Mesenchymal stem cell (in vitro differentiated cells and primary cell): ENCODE data around the gene GPC2.

Experiments used
- DNase-seq: peaks from one replicate; pipeline ENCODE4 v3.0.0-alpha.2; 2013
- H2AFZ ChIP-seq: one replicate; pipeline ENCODE4 v1.6.1; 2013; ENCODE audit warnings: low read depth, mild to moderate bottlenecking, control low read depth, inconsistent platforms, low read length, moderate library complexity
- H2AK5ac ChIP-seq: 2 replicates; pipeline ENCODE4 v1.6.1; 2013; ENCODE audit warnings: low read length, moderate library complexity, mild to moderate bottlenecking, inconsistent platforms; ENCODE audit not compliant: severe bottlenecking
- H2BK120ac ChIP-seq: one replicate; pipeline ENCODE4 v1.6.1; 2013; ENCODE audit warnings: low read depth, mild to moderate bottlenecking, inconsistent platforms, low read length, moderate library complexity
- H2BK12ac ChIP-seq, 2 experiments: one replicate each; pipeline ENCODE4 v1.6.1; 2013; ENCODE audit warnings: inconsistent platforms in 2 of 2, low read length in 2 of 2, mild to moderate bottlenecking in 2 of 2, moderate library complexity in 2 of 2, control low read depth in 1 of 2
- H2BK15ac ChIP-seq: one replicate; pipeline ENCODE4 v1.6.1; 2013; ENCODE audit warnings: mild to moderate bottlenecking, low read depth, inconsistent platforms; ENCODE audit not compliant: poor library complexity, severe bottlenecking
- H2BK5ac ChIP-seq: 2 replicates; pipeline ENCODE4 v1.6.1; 2013; ENCODE audit warnings: low read depth, mild to moderate bottlenecking, low read length, control low read depth, inconsistent platforms; ENCODE audit not compliant: poor library complexity, severe bottlenecking
- H3K14ac ChIP-seq, 2 experiments: one replicate each; pipeline ENCODE4 v1.6.1; 2013; ENCODE audit warnings: inconsistent platforms in 2 of 2, low read length in 2 of 2, control low read depth in 1 of 2, mild to moderate bottlenecking in 1 of 2, moderate library complexity in 1 of 2
- H3K18ac ChIP-seq, 2 experiments: one replicate each; pipeline ENCODE4 v1.6.1; 2013; ENCODE audit warnings: inconsistent platforms in 2 of 2, low read length in 2 of 2, control low read depth in 1 of 2, low read depth in 1 of 2, mild to moderate bottlenecking in 1 of 2
- H3K23ac ChIP-seq, 2 experiments: one replicate each; pipeline ENCODE4 v1.6.1; 2013; ENCODE audit warnings: inconsistent platforms in 2 of 2, low read length in 2 of 2, mild to moderate bottlenecking in 2 of 2, moderate library complexity in 2 of 2, control low read depth in 1 of 2
- H3K27ac ChIP-seq: 2 replicates; pipeline ENCODE4 v1.5.1; 2013; ENCODE audit warnings: mild to moderate bottlenecking, moderate library complexity, low read length, control low read depth, inconsistent platforms; ENCODE audit not compliant: poor library complexity, severe bottlenecking
- H3K27me3 ChIP-seq, 2 experiments: 2 replicates each; pipeline versions ENCODE4 v1.6.1 to v1.7.0; 2013; ENCODE audit warnings: low read length in 2 of 2, mild to moderate bottlenecking in 2 of 2, moderate library complexity in 2 of 2, control low read depth in 1 of 2, inconsistent platforms in 1 of 2; ENCODE audit not compliant: control insufficient read depth in 1 of 2, insufficient read depth in 1 of 2
- H3K36me3 ChIP-seq, 2 experiments: 2 replicates each; pipeline versions ENCODE4 v1.6.1 to v1.7.0; 2013; ENCODE audit warnings: low read length in 2 of 2, control low read depth in 1 of 2, inconsistent platforms in 1 of 2, low read depth in 1 of 2, mild to moderate bottlenecking in 1 of 2; ENCODE audit not compliant: insufficient read depth in 2 of 2, control insufficient read depth in 1 of 2
- H3K4ac ChIP-seq, 2 experiments: one replicate each; pipeline ENCODE4 v1.6.1; 2013; ENCODE audit warnings: inconsistent platforms in 2 of 2, low read length in 2 of 2, mild to moderate bottlenecking in 2 of 2, moderate library complexity in 2 of 2, control low read depth in 1 of 2, low read depth in 1 of 2
- H3K4me1 ChIP-seq: 2 replicates; pipeline ENCODE4 v1.6.1; 2013; ENCODE audit warnings: low read depth, low read length, control low read depth; ENCODE audit not compliant: control insufficient read depth, insufficient read depth
- H3K4me2 ChIP-seq: 2 replicates; pipeline ENCODE4 v1.6.1; 2013; ENCODE audit warnings: low read length, mild to moderate bottlenecking, inconsistent platforms; ENCODE audit not compliant: poor library complexity, severe bottlenecking
- H3K4me3 ChIP-seq, 2 experiments: 2 replicates each; pipeline versions ENCODE4 v1.5.1 to v1.7.0; 2013; ENCODE audit warnings: low read length in 2 of 2, mild to moderate bottlenecking in 2 of 2, control low read depth in 1 of 2, low read depth in 1 of 2; ENCODE audit not compliant: insufficient read depth in 1 of 2
- H3K79me1 ChIP-seq: replicated peaks from 2 replicates; pipeline ENCODE4 v1.6.1; 2013; ENCODE audit warnings: mild to moderate bottlenecking, control low read depth, low read length, inconsistent platforms; ENCODE audit not compliant: poor library complexity, severe bottlenecking
- H3K9ac ChIP-seq: 2 replicates; pipeline ENCODE4 v1.7.0; 2013; ENCODE audit warnings: mild to moderate bottlenecking, low read length, moderate library complexity
- H3K9me3 ChIP-seq: 2 replicates; pipeline ENCODE4 v1.7.0; 2013; ENCODE audit warnings: mild to moderate bottlenecking, low read length; ENCODE audit not compliant: control insufficient read depth
- H4K8ac ChIP-seq: one replicate; pipeline ENCODE4 v1.6.1; 2013; ENCODE audit warnings: inconsistent platforms, mild to moderate bottlenecking, low read length, moderate library complexity
- H4K91ac ChIP-seq: one replicate; pipeline ENCODE4 v1.6.1; 2013; ENCODE audit warnings: mild to moderate bottlenecking, low read length, inconsistent platforms
- WGBS: methylation state at CpG from one replicate; pipeline ENCODE4 v1.1.7; 2013; ENCODE audit warnings: mixed read lengths; 5-methylcytosine and 5-hydroxymethylcytosine counted together

GPC2 gene

GRCh38 chr7:100222445-100223132 lies 45.4 kb upstream of the GPC2 start:
- Histone ChIP-seq H2BK5ac (no peak overlapping the region), H3K9me3 (no peaks in the 10 kb centered on the region), H4K91ac (no peak overlapping the region), H3K23ac (no peak overlapping the region), H4K8ac (no peak overlapping the region), H3K9ac (no peak overlapping the region), H2BK120ac (no peak overlapping the region), H3K36me3 (peaks cover 0 to 57% of the 10 kb centered on the region in 2 experiments), H3K27ac (no peak overlapping the region), H2AK5ac (no peak overlapping the region), H2BK15ac (no peak overlapping the region), H3K4me2 (no peak overlapping the region), H2AFZ (no peak overlapping the region), H3K4ac (no peak overlapping the region), H3K18ac (no peak overlapping the region), H3K27me3 (no peaks in the 10 kb centered on the region), H3K14ac (no peak overlapping the region), H3K4me3 (no peak overlapping the region), H2BK12ac (no peak overlapping the region), H3K4me1 (no peaks in the 10 kb centered on the region), H3K79me1 (peaks cover 2% of the 10 kb centered on the region)
- WGBS = 93% methylated on average over 11 of the region's 13 CpGs
- no peak for DNase-seq

- no peak overlapping the region for H3K14ac ChIP-seq
- H2BK15ac ChIP-seq = no peak overlapping the region
- H3K27me3 ChIP-seq = no peaks in the 10 kb centered on the region
- no peak overlapping the region for H3K4ac ChIP-seq
- H2AFZ ChIP-seq = no peak overlapping the region
- no peak overlapping the region for H3K18ac ChIP-seq
- H3K36me3 ChIP-seq = peaks cover 0 to 57% of the 10 kb centered on the region in 2 experiments
- H3K23ac ChIP-seq = no peak overlapping the region
- H2BK5ac ChIP-seq = no peak overlapping the region
- H2AK5ac ChIP-seq = no peak overlapping the region
- no peak overlapping the region for H3K27ac ChIP-seq
- H4K8ac ChIP-seq = no peak overlapping the region
- H2BK12ac ChIP-seq = no peak overlapping the region
- H3K4me3 ChIP-seq = no peak overlapping the region
- H4K91ac ChIP-seq = no peak overlapping the region
- no peak for DNase-seq
- no peaks in the 10 kb centered on the region for H3K9me3 ChIP-seq
- H3K9ac ChIP-seq = no peak overlapping the region
- H3K4me2 ChIP-seq = no peak overlapping the region
- peaks cover 2% of the 10 kb centered on the region for H3K79me1 ChIP-seq
- WGBS = 88% methylated on average over 14 of the region's 14 CpGs
- no peak overlapping the region for H2BK120ac ChIP-seq
- H3K4me1 ChIP-seq = no peaks in the 10 kb centered on the region
Observed at GRCh38 chr7:100221767-100222444, 44.7 kb upstream of the GPC2 start.

GRCh38 chr7:100221231-100221718 lies 44.1 kb upstream of the GPC2 start:
- Histone ChIP-seq H3K27ac (no peak overlapping the region), H3K4ac (no peak overlapping the region), H2BK120ac (no peak overlapping the region), H2BK5ac (no peak overlapping the region), H3K4me3 (no peak overlapping the region), H2AFZ (no peak overlapping the region), H3K23ac (no peak overlapping the region), H2BK12ac (no peak overlapping the region), H3K18ac (no peak overlapping the region), H2AK5ac (no peak overlapping the region), H3K36me3 (peaks cover 0 to 52% of the 10 kb centered on the region in 2 experiments), H3K14ac (no peak overlapping the region), H3K27me3 (no peaks in the 10 kb centered on the region), H4K91ac (no peak overlapping the region), H3K79me1 (peaks cover 2% of the 10 kb centered on the region), H3K9ac (no peak overlapping the region), H2BK15ac (no peak overlapping the region), H3K4me1 (no peaks in the 10 kb centered on the region), H3K9me3 (no peaks in the 10 kb centered on the region), H3K4me2 (no peak overlapping the region), H4K8ac (no peak overlapping the region)
- no peak for DNase-seq
- 85% methylated on average over 5 of the region's 5 CpGs for WGBS

DNA sequence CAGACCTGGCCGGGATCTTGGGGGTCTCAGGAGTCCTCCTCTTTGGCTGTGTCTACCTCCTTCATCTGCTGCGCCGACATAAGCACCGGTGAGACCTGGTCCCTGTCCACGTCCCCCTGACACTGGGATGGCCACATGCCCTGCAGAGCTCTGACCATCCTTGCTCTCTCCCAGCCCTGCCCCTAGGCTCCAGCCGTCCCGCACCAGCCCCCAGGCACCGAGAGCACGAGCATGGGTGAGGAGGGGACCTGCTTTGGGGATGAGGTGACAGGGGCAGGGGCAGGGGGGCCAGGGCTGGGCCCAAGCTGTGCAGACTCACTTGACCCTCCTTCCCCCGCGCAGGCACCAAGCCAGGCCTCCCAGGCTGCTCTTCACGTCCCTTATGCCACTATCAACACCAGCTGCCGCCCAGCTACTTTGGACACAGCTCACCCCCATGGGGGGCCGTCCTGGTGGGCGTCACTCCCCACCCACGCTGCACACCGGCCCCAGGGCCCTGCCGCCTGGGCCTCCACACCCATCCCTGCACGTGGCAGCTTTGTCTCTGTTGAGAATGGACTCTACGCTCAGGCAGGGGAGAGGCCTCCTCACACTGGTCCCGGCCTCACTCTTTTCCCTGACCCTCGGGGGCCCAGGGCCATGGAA lies 43.5 kb upstream of the GPC2 start:
- Histone ChIP-seq H3K79me1 (no peaks in the 10 kb centered on the region), H2BK5ac (no peak overlapping the region), H3K4me2 (no peak overlapping the region), H4K91ac (no peak overlapping the region), H3K9ac (no peak overlapping the region), H3K27me3 (no peaks in the 10 kb centered on the region), H3K14ac (no peak overlapping the region), H3K18ac (no peak overlapping the region), H2BK15ac (no peak overlapping the region), H3K23ac (no peak overlapping the region), H2AFZ (no peak overlapping the region), H2BK12ac (no peak overlapping the region), H2BK120ac (no peak overlapping the region), H3K4ac (no peak overlapping the region), H3K36me3 (peaks cover 0 to 47% of the 10 kb centered on the region in 2 experiments), H3K4me3 (peak overlapping the region in 1 of 2 experiments; percentile 4), H3K9me3 (no peaks in the 10 kb centered on the region), H4K8ac (no peak overlapping the region), H3K4me1 (no peaks in the 10 kb centered on the region), H3K27ac (no peak overlapping the region), H2AK5ac (no peak overlapping the region)
- DNase-seq = no peak
- WGBS = 87% methylated on average over 22 of the region's 22 CpGs
